IMR-90 (cell line): Measurements from ENCODE around the gene PAAF1. TPM values are rescaled to one million over a fixed set of nuclear protein-coding genes. Genes with fewer than 3 reads are reported as not detected.

Source experiments
- ATAC-seq: fragments of 200-7000 bp; cut with Tn5 transposase; 2 replicates; pipeline ENCODE4 v1.9.1; 2020; ENCODE audit warnings: low read depth, mild to moderate bottlenecking, moderate library complexity
- BruUV-seq: library from RNA; stranded (reverse); fragments of 400-500 nt; replicated peaks from 2 replicates; lab custom pipeline; 2021; lab: Mats Ljungman, UMichigan
- CTCF ChIA-PET: fragments of 300-600 bp; formaldehyde crosslinking; extraction: SDS; loops from one replicate; lab custom pipeline; 2021; ENCODE audit warnings: antibody characterized with exemption; lab: Yijun Ruan, JAX
- POLR2A ChIA-PET: fragments of 300-600 bp; sonication (Branson Sonifier 250); formaldehyde crosslinking; loops from one replicate; lab custom pipeline; 2022; ENCODE audit warnings: antibody characterized with exemption; ENCODE audit not compliant: unreplicated experiment; lab: Charles Lee
- DNase-seq: peaks from one replicate; pipeline ENCODE4 v3.0.0; 2013
- H2AFZ ChIP-seq: replicated peaks from 2 replicates; pipeline ENCODE3; 2013; ENCODE audit warnings: low read length, mild to moderate bottlenecking; ENCODE audit not compliant: poor library complexity
- H2AK5ac ChIP-seq: 2 replicates; pipeline ENCODE4 v1.6.1; 2013; ENCODE audit warnings: low read depth, low read length, inconsistent platforms
- H2AK9ac ChIP-seq: replicated peaks from 2 replicates; pipeline ENCODE3; 2013; ENCODE audit warnings: mild to moderate bottlenecking, low read depth, low read length, moderate library complexity; ENCODE audit not compliant: poor library complexity
- H2BK120ac ChIP-seq: 2 replicates; pipeline ENCODE4 v1.6.1; 2013; ENCODE audit warnings: low read depth, low read length, inconsistent platforms
- H2BK15ac ChIP-seq: 3 replicates; pipeline ENCODE4 v1.6.1; 2013; ENCODE audit warnings: low read depth, low read length, inconsistent platforms
- H2BK20ac ChIP-seq: 2 replicates; pipeline ENCODE4 v1.6.1; 2013; ENCODE audit warnings: low read depth, mild to moderate bottlenecking, inconsistent platforms, low read length, moderate library complexity
- H2BK5ac ChIP-seq: 2 replicates; pipeline ENCODE4 v1.6.1; 2013; ENCODE audit warnings: mild to moderate bottlenecking, low read depth, low read length, inconsistent platforms; ENCODE audit not compliant: poor library complexity, severe bottlenecking
- H3K14ac ChIP-seq: replicated peaks from 2 replicates; pipeline ENCODE4 v1.6.1; 2013; ENCODE audit warnings: low read depth, low read length, inconsistent platforms
- H3K18ac ChIP-seq: 2 replicates; pipeline ENCODE4 v1.6.1; 2013; ENCODE audit warnings: low read depth, low read length, control low read depth
- H3K23ac ChIP-seq: 2 replicates; pipeline ENCODE4 v1.6.1; 2013; ENCODE audit warnings: low read depth, low read length, inconsistent platforms
- H3K27ac ChIP-seq: 2 replicates; pipeline ENCODE4 v1.5.1; 2013; ENCODE audit warnings: mild to moderate bottlenecking, control low read depth, low read length; ENCODE audit not compliant: insufficient read depth
- H3K27me3 ChIP-seq: 2 replicates; pipeline ENCODE4 v1.6.1; 2013; ENCODE audit warnings: low read length; ENCODE audit not compliant: control insufficient read depth, insufficient read depth
- H3K36me3 ChIP-seq: 2 replicates; pipeline ENCODE4 v1.6.1; 2013; ENCODE audit warnings: low read length, mixed read lengths; ENCODE audit not compliant: control insufficient read depth, insufficient read depth
- H3K4ac ChIP-seq: 2 replicates; pipeline ENCODE4 v1.6.1; 2013; ENCODE audit warnings: low read depth, low read length, inconsistent platforms
- H3K4me1 ChIP-seq: 2 replicates; pipeline ENCODE4 v1.6.1; 2013; ENCODE audit warnings: low read length, mixed read lengths; ENCODE audit not compliant: control insufficient read depth, insufficient read depth
- H3K4me2 ChIP-seq: 2 replicates; pipeline ENCODE4 v1.6.1; 2013; ENCODE audit warnings: low read depth, mild to moderate bottlenecking, control low read depth, low read length, moderate library complexity
- H3K4me3 ChIP-seq: 2 replicates; pipeline ENCODE4 v1.5.1; 2013; ENCODE audit warnings: low read depth, mild to moderate bottlenecking, control low read depth, low read length, moderate library complexity; ENCODE audit not compliant: insufficient read depth
- H3K56ac ChIP-seq: 2 replicates; pipeline ENCODE4 v1.6.1; 2013; ENCODE audit warnings: low read length, inconsistent platforms; ENCODE audit not compliant: insufficient read depth; ENCODE audit errors: extremely low read depth
- H3K79me1 ChIP-seq, 2 experiments: 2 replicates each; pipeline ENCODE4 v1.6.1; 2013; ENCODE audit warnings: low read length in 2 of 2, inconsistent platforms in 1 of 2, low read depth in 1 of 2
- H3K9ac ChIP-seq: 2 replicates; pipeline ENCODE4 v1.6.1; 2013; ENCODE audit warnings: low read depth, low read length, control low read depth
- H3K9me1 ChIP-seq: 2 replicates; pipeline ENCODE4 v1.6.1; 2013; ENCODE audit warnings: low read length, inconsistent platforms; ENCODE audit not compliant: insufficient read depth
- H3K9me3 ChIP-seq: 2 replicates; pipeline ENCODE4 v1.6.1; 2013; ENCODE audit warnings: low read length; ENCODE audit not compliant: control insufficient read depth, insufficient read depth
- H4K20me1 ChIP-seq: 2 replicates; pipeline ENCODE4 v1.6.1; 2013; ENCODE audit warnings: low read length, inconsistent platforms; ENCODE audit not compliant: insufficient read depth
- H4K5ac ChIP-seq: 2 replicates; pipeline ENCODE4 v1.6.1; 2013; ENCODE audit warnings: mild to moderate bottlenecking, low read depth, low read length, control low read depth
- H4K8ac ChIP-seq, 2 experiments: 2 replicates each; pipeline ENCODE4 v1.6.1; 2013; ENCODE audit warnings: low read depth in 2 of 2, low read length in 2 of 2, control low read depth in 1 of 2, inconsistent platforms in 1 of 2
- H4K91ac ChIP-seq: 2 replicates; pipeline ENCODE4 v1.6.1; 2013; ENCODE audit warnings: low read depth, low read length, inconsistent platforms; ENCODE audit not compliant: insufficient read depth
- BHLHE40 ChIP-seq: fragments of 150-350 bp; IDR thresholded peaks from 2 replicates; pipeline ENCODE4 v1.6.1; 2016; ENCODE audit warnings: mild to moderate bottlenecking, low read depth, low read length
- CEBPB ChIP-seq: IDR thresholded peaks from 2 replicates; pipeline ENCODE4 v1.6.1; 2012; ENCODE audit warnings: low read depth, low read length, improper control_type of control experiment
- CHD1 ChIP-seq: IDR thresholded peaks from 2 replicates; pipeline ENCODE4 v1.6.1; 2012; ENCODE audit warnings: low read depth, low read length, improper control_type of control experiment
- FOS ChIP-seq: fragments of 150-350 bp; IDR thresholded peaks from 2 replicates; pipeline ENCODE4 v1.6.1; 2016; ENCODE audit warnings: low read depth, low read length
- MAFK ChIP-seq: IDR thresholded peaks from 2 replicates; pipeline ENCODE4 v1.6.1; 2012; ENCODE audit warnings: low read depth, low read length, improper control_type of control experiment
- MAZ ChIP-seq: IDR thresholded peaks from 2 replicates; pipeline ENCODE4 v1.6.1; 2012; ENCODE audit warnings: low read depth, mild to moderate bottlenecking, low read length, improper control_type of control experiment, moderate library complexity, borderline replicate concordance
- MXI1 ChIP-seq: IDR thresholded peaks from 2 replicates; pipeline ENCODE4 v1.6.1; 2012; ENCODE audit warnings: low read depth, mild to moderate bottlenecking, low read length, moderate library complexity, borderline replicate concordance
- NFE2L2 ChIP-seq: fragments of 150-350 bp; IDR thresholded peaks from 2 replicates; pipeline ENCODE4 v1.6.1; 2016; ENCODE audit warnings: low read depth, mild to moderate bottlenecking, low read length
- POLR2A ChIP-seq: IDR thresholded peaks from 2 replicates; pipeline ENCODE4 v1.6.1; 2012; ENCODE audit warnings: mild to moderate bottlenecking, low read depth, low read length
- RAD21 ChIP-seq: IDR thresholded peaks from 2 replicates; pipeline ENCODE4 v1.6.1; 2012; ENCODE audit warnings: low read length, improper control_type of control experiment
- RCOR1 ChIP-seq: IDR thresholded peaks from 2 replicates; pipeline ENCODE4 v1.6.1; 2012; ENCODE audit warnings: mild to moderate bottlenecking, low read length, improper control_type of control experiment; ENCODE audit not compliant: insufficient replicate concordance
- RFX5 ChIP-seq: IDR thresholded peaks from 2 replicates; pipeline ENCODE4 v1.8.0; 2012; ENCODE audit warnings: low read depth, mild to moderate bottlenecking, low read length, moderate library complexity
- SMC3 ChIP-seq: fragments of 150-350 bp; IDR thresholded peaks from 2 replicates; pipeline ENCODE4 v1.6.1; 2016; ENCODE audit warnings: low read depth, mild to moderate bottlenecking, antibody characterized with exemption, low read length, moderate library complexity
- WGBS, 2 experiments: methylation state at CpG; one replicate each; pipeline versions ENCODE4 v1.1.5 to v1.1.7; 2013; ENCODE audit warnings: missing lambda C conversion rate in 2 of 2; ENCODE audit not compliant: insufficient read length in 1 of 2; ENCODE audit errors: extremely low coverage in 2 of 2; 5-methylcytosine and 5-hydroxymethylcytosine counted together
- dilution Hi-C: fragments of 300-500 bp; cut with HindIII; formaldehyde crosslinking; loops from one replicate; pipeline ENCODE4 v1.14.3; 2018; ENCODE audit warnings: low sequenced_read_pairs; ENCODE audit not compliant: unreplicated experiment
- in situ Hi-C: fragments of 300-500 bp; cut with MboI; formaldehyde crosslinking; loops from 3 replicates; pipeline ENCODE4 v1.14.3; 2019; ENCODE audit warnings: low sequenced_read_pairs, inconsistent platforms, mixed read lengths
- intact Hi-C: fragments of 100-400 bp; cut with micrococcal nuclease; formaldehyde crosslinking; loops from 2 replicates; pipeline ENCODE4 v1.10.0; 2022
- polyA plus RNA-seq, 3 experiments: library from polyadenylated mRNA; depleted of rRNA; stranded (reverse); fragments of >200 nt; gene quantifications; 2 replicates each; pipeline ENCODE4 v1.2.3, GENCODE V29; 2012; ENCODE audit warnings: low replicate concordance in 1 of 3
- total RNA-seq: library from RNA; depleted of rRNA; stranded (reverse); fragments of >200 nt; gene quantifications from 2 replicates; pipeline ENCODE4 v1.2.3, GENCODE V29; 2012
- TF ChIP-seq, protein P1 (sequence below): conservative IDR thresholded peaks from 2 replicates; pipeline ENCODE4 v1.5.1; 2012; ENCODE audit warnings: mild to moderate bottlenecking, low read depth, low read length, improper control_type of control experiment
- TF ChIP-seq, protein P2 (sequence below): fragments of 150-350 bp; IDR thresholded peaks from 2 replicates; pipeline ENCODE4 v1.6.1; 2016; ENCODE audit warnings: low read depth, mild to moderate bottlenecking, low read length, moderate library complexity, borderline replicate concordance
- TF ChIP-seq, protein P3 (sequence below): fragments of 150-350 bp; IDR thresholded peaks from 2 replicates; pipeline ENCODE4 v1.6.1; 2017; ENCODE audit warnings: mild to moderate bottlenecking, antibody characterized with exemption, low read length, low read depth

The PAAF1 gene
- total and polyA plus RNA-seq, 2 of the 4 experiments (the other 2 are of a cell fraction): 15.1 to 16.4 TPM

DNA sequence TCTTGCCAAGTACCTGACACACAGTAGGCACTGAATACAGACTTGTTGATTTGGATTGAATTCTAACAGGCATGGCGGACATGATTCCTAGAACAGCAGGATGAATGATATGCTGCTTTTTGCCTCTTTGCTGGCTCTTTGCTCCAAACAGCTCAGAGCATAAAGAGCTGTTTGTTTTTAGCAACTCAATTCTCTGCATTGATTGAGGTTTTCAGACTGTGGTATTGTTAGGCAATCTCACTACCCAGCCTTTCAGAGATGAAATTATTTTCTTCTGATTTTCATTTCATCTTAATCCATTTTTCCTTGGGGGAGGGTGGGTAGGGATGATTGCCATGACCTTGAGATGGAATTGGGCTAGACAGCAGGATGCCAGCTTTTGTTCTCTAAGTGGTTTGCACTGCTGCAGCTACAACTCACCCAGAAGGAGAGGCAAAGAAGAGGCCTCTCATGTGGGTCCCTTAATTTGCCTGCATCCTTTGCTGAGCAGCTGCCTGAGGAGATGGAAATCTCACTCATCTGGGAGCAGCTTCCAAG lies 20.7 kb upstream of the PAAF1 start:
- CTCF ChIA-PET: interaction anchor here (0.5 to 0.7 kb wide), 2 partner anchors 9 to 69 kb away, joined by 3 read pairs; partner anchors contain the start of gene MRPL48
- ATAC-seq: no peak

More for the DNA sequence above, 20.7 kb upstream of the PAAF1 start:
- no peak overlapping the region for H3K18ac ChIP-seq
- no peak overlapping the region for H4K5ac ChIP-seq
- no TSS peak for BruUV-seq
- H2BK15ac ChIP-seq: no peak overlapping the region
- H2BK120ac ChIP-seq: no peak overlapping the region
- POLR2A ChIA-PET: no interaction called here
- H2BK20ac ChIP-seq: no peak overlapping the region
- intact Hi-C loops: no loop called here
- no peak for DNase-seq
- no CpG with 5 or more reads among the region's 1 CpG for WGBS, 2 experiments
- H3K27me3 ChIP-seq: no peaks in the 10 kb centered on the region
- no peaks in the 10 kb centered on the region for H3K9me3 ChIP-seq
- no peak overlapping the region for H3K4me2 ChIP-seq
- no peaks in the 10 kb centered on the region for H3K9me1 ChIP-seq
- H4K20me1 ChIP-seq: no peaks in the 10 kb centered on the region
- no peak overlapping the region for H3K4me3 ChIP-seq
- H3K14ac ChIP-seq: no peak overlapping the region
- in situ Hi-C loops: no loop called here
- H3K9ac ChIP-seq: no peak overlapping the region
- dilution Hi-C loops: no loop called here
- H3K36me3 ChIP-seq: 0 out of 2 replicates have a peak, but pooled peaks cover 1% of the 10 kb centered on the region
- no peaks in the 10 kb centered on the region; a peak in 1 of 4 replicates for H3K79me1 ChIP-seq
- H3K56ac ChIP-seq: no peak overlapping the region
- no peak overlapping the region for H3K27ac ChIP-seq
- no peak overlapping the region for H2BK5ac ChIP-seq
- TF ChIP-seq CHD1 (no peak), MAZ (no peak), RAD21 (no peak), RFX5 (no peak), NFE2L2 (no peak), MXI1 (no peak), BHLHE40 (no peak), RCOR1 (no peak), SMC3 (no peak), FOS (no peak), MAFK (no peak), CEBPB (no peak), POLR2A (no peak)
- TF ChIP-seq, protein P1, sequence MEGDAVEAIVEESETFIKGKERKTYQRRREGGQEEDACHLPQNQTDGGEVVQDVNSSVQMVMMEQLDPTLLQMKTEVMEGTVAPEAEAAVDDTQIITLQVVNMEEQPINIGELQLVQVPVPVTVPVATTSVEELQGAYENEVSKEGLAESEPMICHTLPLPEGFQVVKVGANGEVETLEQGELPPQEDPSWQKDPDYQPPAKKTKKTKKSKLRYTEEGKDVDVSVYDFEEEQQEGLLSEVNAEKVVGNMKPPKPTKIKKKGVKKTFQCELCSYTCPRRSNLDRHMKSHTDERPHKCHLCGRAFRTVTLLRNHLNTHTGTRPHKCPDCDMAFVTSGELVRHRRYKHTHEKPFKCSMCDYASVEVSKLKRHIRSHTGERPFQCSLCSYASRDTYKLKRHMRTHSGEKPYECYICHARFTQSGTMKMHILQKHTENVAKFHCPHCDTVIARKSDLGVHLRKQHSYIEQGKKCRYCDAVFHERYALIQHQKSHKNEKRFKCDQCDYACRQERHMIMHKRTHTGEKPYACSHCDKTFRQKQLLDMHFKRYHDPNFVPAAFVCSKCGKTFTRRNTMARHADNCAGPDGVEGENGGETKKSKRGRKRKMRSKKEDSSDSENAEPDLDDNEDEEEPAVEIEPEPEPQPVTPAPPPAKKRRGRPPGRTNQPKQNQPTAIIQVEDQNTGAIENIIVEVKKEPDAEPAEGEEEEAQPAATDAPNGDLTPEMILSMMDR: no peak
- TF ChIP-seq, protein P2, sequence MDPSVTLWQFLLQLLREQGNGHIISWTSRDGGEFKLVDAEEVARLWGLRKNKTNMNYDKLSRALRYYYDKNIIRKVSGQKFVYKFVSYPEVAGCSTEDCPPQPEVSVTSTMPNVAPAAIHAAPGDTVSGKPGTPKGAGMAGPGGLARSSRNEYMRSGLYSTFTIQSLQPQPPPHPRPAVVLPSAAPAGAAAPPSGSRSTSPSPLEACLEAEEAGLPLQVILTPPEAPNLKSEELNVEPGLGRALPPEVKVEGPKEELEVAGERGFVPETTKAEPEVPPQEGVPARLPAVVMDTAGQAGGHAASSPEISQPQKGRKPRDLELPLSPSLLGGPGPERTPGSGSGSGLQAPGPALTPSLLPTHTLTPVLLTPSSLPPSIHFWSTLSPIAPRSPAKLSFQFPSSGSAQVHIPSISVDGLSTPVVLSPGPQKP: no peak
- TF ChIP-seq, protein P3, sequence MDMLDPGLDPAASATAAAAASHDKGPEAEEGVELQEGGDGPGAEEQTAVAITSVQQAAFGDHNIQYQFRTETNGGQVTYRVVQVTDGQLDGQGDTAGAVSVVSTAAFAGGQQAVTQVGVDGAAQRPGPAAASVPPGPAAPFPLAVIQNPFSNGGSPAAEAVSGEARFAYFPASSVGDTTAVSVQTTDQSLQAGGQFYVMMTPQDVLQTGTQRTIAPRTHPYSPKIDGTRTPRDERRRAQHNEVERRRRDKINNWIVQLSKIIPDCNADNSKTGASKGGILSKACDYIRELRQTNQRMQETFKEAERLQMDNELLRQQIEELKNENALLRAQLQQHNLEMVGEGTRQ: no peak
- no peak overlapping the region for H2AFZ ChIP-seq
- no peak overlapping the region for H4K91ac ChIP-seq
- H3K4me1 ChIP-seq: no peaks in the 10 kb centered on the region
- H3K4ac ChIP-seq: no peak overlapping the region
- H3K23ac ChIP-seq: no peak overlapping the region
- no peak overlapping the region for H2AK9ac ChIP-seq
- H2AK5ac ChIP-seq: no peak overlapping the region
- H4K8ac ChIP-seq: no peak overlapping the region
